Peyer's patch (tissue), 4 donors: ENCODE data around the gene ZNF329.

Source experiments
- CTCF ChIP-seq, 6 experiments: fragments of 450-650 bp in 4 of 6; fragments of 200-600 bp in 2 of 6; sonication (generic) in 1 of 6; IDR thresholded peaks; one replicate each; pipeline ENCODE4 v1.5.1; 2017 to 2019; ENCODE audit warnings: antibody characterized with exemption in 6 of 6, mild to moderate bottlenecking in 3 of 6, moderate library complexity in 1 of 6
- POLR2A ChIP-seq, 2 donors: fragments of 450-650 bp; IDR thresholded peaks; one replicate each; pipeline ENCODE4 v1.5.1; 2017; ENCODE audit warnings: antibody characterized with exemption in 2 of 2, mild to moderate bottlenecking in 2 of 2, moderate library complexity in 2 of 2

GRCh38 chr19:58083021-58083420, 67.6 kb downstream of the ZNF329 start:
- TF ChIP-seq CTCF (IDR thresholded peaks at IDR 0.05): no peak
- TF ChIP-seq POLR2A (IDR thresholded peaks at IDR 0.05): no peak
